Cardiac muscle cell (in vitro differentiated cells and primary cell): ENCODE results near the gene LYPD1. TPM values are rescaled to one million over a fixed set of nuclear protein-coding genes. Genes with fewer than 3 reads are reported as not detected.

Experiments used
- DNase-seq, 2 donors: peaks; one replicate each; pipeline versions ENCODE4 v3.0.0 to v3.0.0-alpha.2; 2010 to 2017; ENCODE audit warnings: low read depth in 1 of 2, low spot score in 1 of 2
- H3K27ac ChIP-seq: fragments of 200-600 bp; sonication (generic); 2 replicates; pipeline ENCODE4 v1.5.1; 2016
- H3K27me3 ChIP-seq: fragments of 200-600 bp; sonication (generic); 2 replicates; pipeline ENCODE4 v1.6.0; 2016; ENCODE audit warnings: control low read depth
- H3K36me3 ChIP-seq: fragments of 200-600 bp; sonication (generic); 2 replicates; pipeline ENCODE4 v1.5.1; 2016; ENCODE audit warnings: control low read depth
- H3K4me1 ChIP-seq: fragments of 200-600 bp; sonication (generic); 2 replicates; pipeline ENCODE4 v1.8.1; 2017; ENCODE audit warnings: low read depth, mild to moderate bottlenecking, mixed run types
- H3K4me3 ChIP-seq: fragments of 200-600 bp; sonication (generic); 2 replicates; pipeline ENCODE4 v1.5.1; 2016; ENCODE audit warnings: mild to moderate bottlenecking
- H3K9me3 ChIP-seq: fragments of 200-600 bp; sonication (generic); 2 replicates; pipeline ENCODE4 v1.5.1; 2017; ENCODE audit warnings: low read depth, mild to moderate bottlenecking, control low read depth
- CTCF ChIP-seq: IDR thresholded peaks from 2 replicates; pipeline ENCODE4 v1.5.1; 2012; ENCODE audit warnings: low read depth, mild to moderate bottlenecking, low read length
- polyA plus RNA-seq: library from polyadenylated mRNA; unstranded; fragments of >200 nt; fragmentation: Nextera tagmentation; extraction: Ambion mirVana; gene quantifications from 2 replicates; pipeline ENCODE4 v1.2.1, GENCODE V29; 2016
- total RNA-seq: library from RNA; depleted of rRNA; stranded (reverse); fragments of >200 nt; gene quantifications from 2 replicates; pipeline ENCODE4 v1.2.3, GENCODE V29; 2016

The LYPD1 gene
- total and polyA plus RNA-seq, 2 experiments from 2014 or later: 2.4 to 2.7 TPM

GRCh38 chr2:132654968-132655367 lies 15.0 kb downstream of the LYPD1 start:
- Histone ChIP-seq H3K27me3 (peaks cover 32% of the 10 kb centered on the region), H3K36me3 (no peaks in the 10 kb centered on the region), H3K4me1 (no peaks in the 10 kb centered on the region), H3K27ac (no peak overlapping the region), H3K4me3 (no peak overlapping the region), H3K9me3 (no peaks in the 10 kb centered on the region)
- DNase-seq: no peak
- no peak for TF ChIP-seq CTCF

GRCh38 chr2:132654335-132654734 lies 15.7 kb downstream of the LYPD1 start:
- H3K27me3 ChIP-seq: peaks cover 35% of the 10 kb centered on the region
- no peaks in the 10 kb centered on the region for H3K9me3 ChIP-seq
- no peak for DNase-seq
- no peaks in the 10 kb centered on the region for H3K4me1 ChIP-seq
- no peaks in the 10 kb centered on the region for H3K36me3 ChIP-seq
- TF ChIP-seq CTCF: no peak
- H3K27ac ChIP-seq: no peak overlapping the region
- no peak overlapping the region for H3K4me3 ChIP-seq

GRCh38 chr2:132652474-132652873 lies 17.5 kb downstream of the LYPD1 start:
- Histone ChIP-seq H3K9me3 (no peaks in the 10 kb centered on the region), H3K4me3 (no peak overlapping the region), H3K27ac (no peak overlapping the region), H3K36me3 (no peaks in the 10 kb centered on the region), H3K27me3 (peaks cover 45% of the 10 kb centered on the region), H3K4me1 (no peaks in the 10 kb centered on the region)
- DNase-seq: no peak
- TF ChIP-seq CTCF: no peak

- Histone ChIP-seq H3K27ac (no peak overlapping the region), H3K36me3 (no peaks in the 10 kb centered on the region), H3K27me3 (peaks cover 52% of the 10 kb centered on the region), H3K4me1 (no peaks in the 10 kb centered on the region), H3K9me3 (no peaks in the 10 kb centered on the region), H3K4me3 (no peak overlapping the region)
- TF ChIP-seq CTCF: peak; percentile 70
- peak; percentile 54 to 60 for DNase-seq
Measured at GRCh38 chr2:132651115-132652045, 18.6 kb downstream of the LYPD1 start.

GRCh38 chr2:132646540-132647108 lies 23.4 kb downstream of the LYPD1 start:
- Histone ChIP-seq H3K27me3 (peaks cover 51% of the 10 kb centered on the region), H3K36me3 (no peaks in the 10 kb centered on the region), H3K4me1 (peaks cover 23% of the 10 kb centered on the region), H3K27ac (no peak overlapping the region), H3K9me3 (no peaks in the 10 kb centered on the region), H3K4me3 (no peak overlapping the region)
- DNase-seq: no peak
- TF ChIP-seq CTCF: no peak
